Measurements from ENCODE around the gene APLNR. TPM values are rescaled to one million over a fixed set of nuclear protein-coding genes. Genes with fewer than 3 reads are reported as not detected.

The APLNR gene
- total and polyA plus RNA-seq, 2 of the 4 experiments (the other 2 are of a cell fraction) = not detected

DNA sequence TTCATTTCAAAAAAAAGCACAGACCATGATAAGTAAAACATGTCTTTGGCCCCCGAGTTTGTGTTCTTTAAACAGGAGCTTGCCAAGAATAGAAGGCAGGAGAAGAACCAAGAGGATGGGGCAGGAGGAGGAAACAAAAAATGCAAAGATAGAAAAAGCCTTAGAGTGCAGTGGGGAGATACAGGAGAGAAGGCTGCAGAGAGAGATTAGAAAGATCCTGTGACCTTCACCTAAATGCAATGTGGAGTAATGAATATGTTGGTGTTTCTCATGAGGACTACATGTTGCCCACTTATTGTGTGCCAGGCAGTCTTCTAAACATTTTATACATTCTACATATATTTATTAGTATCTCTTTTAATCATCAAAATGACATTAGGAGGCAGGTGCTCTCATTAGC is 2.3 kb upstream of the APLNR start:
- dilution Hi-C loops (cut with HindIII; ENCODE audit: low sequenced_read_pairs, unreplicated experiment) (no loop called here), in situ Hi-C loops (cut with MboI; ENCODE audit: low sequenced_read_pairs) (no loop called here), intact Hi-C loops (cut with micrococcal nuclease) (no loop called here)
- Histone ChIP-seq H3K18ac (ENCODE audit: low read depth, low read length) (no peak overlapping the region), H2AK5ac (ENCODE audit: low read depth, low read length) (no peak overlapping the region), H3K4me1 (ENCODE audit: control insufficient read depth, insufficient read depth, low read length) (no peaks in the 10 kb centered on the region), H3K27me3 (ENCODE audit: control insufficient read depth, insufficient read depth, low read length) (peaks cover 44% of the 10 kb centered on the region), H3K27ac (ENCODE audit: insufficient read depth, low read length) (no peak overlapping the region), H4K20me1 (ENCODE audit: insufficient read depth, low read length) (no peaks in the 10 kb centered on the region), H4K5ac (ENCODE audit: low read depth, low read length) (no peak overlapping the region), H2AFZ (replicated peaks; ENCODE audit: low read length, poor library complexity) (no peak overlapping the region), H3K56ac (ENCODE audit: extremely low read depth, insufficient read depth, low read length) (no peak overlapping the region), H3K14ac (replicated peaks; ENCODE audit: low read depth, low read length) (no peak overlapping the region), H3K36me3 (ENCODE audit: control insufficient read depth, insufficient read depth, low read length) (no peaks in the 10 kb centered on the region), H3K79me1 (ENCODE audit: low read depth in 1 of 2, low read length in 2 of 2) (no peaks in the 10 kb centered on the region), H2BK120ac (ENCODE audit: low read depth, low read length) (no peak overlapping the region), H4K91ac (ENCODE audit: insufficient read depth, low read depth, low read length) (no peak overlapping the region), H2BK5ac (ENCODE audit: low read depth, low read length, poor library complexity, severe bottlenecking) (no peak overlapping the region), H2BK20ac (ENCODE audit: low read depth, low read length) (no peak overlapping the region), H4K8ac (ENCODE audit: low read depth in 2 of 2, low read length in 2 of 2) (no peak overlapping the region), H3K4me2 (ENCODE audit: low read depth, low read length) (no peak overlapping the region), H3K9ac (ENCODE audit: low read depth, low read length) (no peak overlapping the region), H3K9me3 (ENCODE audit: control insufficient read depth, insufficient read depth, low read length) (no peaks in the 10 kb centered on the region), H2AK9ac (replicated peaks; ENCODE audit: low read depth, low read length, poor library complexity) (no peak overlapping the region), H2BK15ac (ENCODE audit: low read depth, low read length) (no peak overlapping the region), H3K9me1 (ENCODE audit: insufficient read depth, low read length) (peaks cover 2% of the 10 kb centered on the region; the same call in 1 of the 2 replicates), H3K23ac (ENCODE audit: low read depth, low read length) (no peak overlapping the region), H3K4ac (ENCODE audit: low read depth, low read length) (no peak overlapping the region), H3K4me3 (ENCODE audit: insufficient read depth, low read depth, low read length) (no peak overlapping the region)
- no peak for TF ChIP-seq CHD1 (IDR thresholded peaks at IDR 0.05; ENCODE audit: low read depth, low read length)
- no peak for TF ChIP-seq CEBPB (IDR thresholded peaks at IDR 0.05; ENCODE audit: low read depth, low read length)
- no peak for TF ChIP-seq SMC3 (IDR thresholded peaks at IDR 0.05; ENCODE audit: low read depth, low read length)
- TF ChIP-seq BHLHE40 (IDR thresholded peaks at IDR 0.05; ENCODE audit: low read depth, low read length) = no peak
- no peak for TF ChIP-seq RCOR1 (IDR thresholded peaks at IDR 0.05; ENCODE audit: insufficient replicate concordance, low read length)
- TF ChIP-seq NFE2L2 (IDR thresholded peaks at IDR 0.05; ENCODE audit: low read depth, low read length) = no peak
- TF ChIP-seq POLR2A (IDR thresholded peaks at IDR 0.05; ENCODE audit: low read depth, low read length) = no peak
- TF ChIP-seq, protein P1, sequence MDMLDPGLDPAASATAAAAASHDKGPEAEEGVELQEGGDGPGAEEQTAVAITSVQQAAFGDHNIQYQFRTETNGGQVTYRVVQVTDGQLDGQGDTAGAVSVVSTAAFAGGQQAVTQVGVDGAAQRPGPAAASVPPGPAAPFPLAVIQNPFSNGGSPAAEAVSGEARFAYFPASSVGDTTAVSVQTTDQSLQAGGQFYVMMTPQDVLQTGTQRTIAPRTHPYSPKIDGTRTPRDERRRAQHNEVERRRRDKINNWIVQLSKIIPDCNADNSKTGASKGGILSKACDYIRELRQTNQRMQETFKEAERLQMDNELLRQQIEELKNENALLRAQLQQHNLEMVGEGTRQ (IDR thresholded peaks at IDR 0.05; ENCODE audit: low read depth, low read length) = no peak
- TF ChIP-seq, protein P2, sequence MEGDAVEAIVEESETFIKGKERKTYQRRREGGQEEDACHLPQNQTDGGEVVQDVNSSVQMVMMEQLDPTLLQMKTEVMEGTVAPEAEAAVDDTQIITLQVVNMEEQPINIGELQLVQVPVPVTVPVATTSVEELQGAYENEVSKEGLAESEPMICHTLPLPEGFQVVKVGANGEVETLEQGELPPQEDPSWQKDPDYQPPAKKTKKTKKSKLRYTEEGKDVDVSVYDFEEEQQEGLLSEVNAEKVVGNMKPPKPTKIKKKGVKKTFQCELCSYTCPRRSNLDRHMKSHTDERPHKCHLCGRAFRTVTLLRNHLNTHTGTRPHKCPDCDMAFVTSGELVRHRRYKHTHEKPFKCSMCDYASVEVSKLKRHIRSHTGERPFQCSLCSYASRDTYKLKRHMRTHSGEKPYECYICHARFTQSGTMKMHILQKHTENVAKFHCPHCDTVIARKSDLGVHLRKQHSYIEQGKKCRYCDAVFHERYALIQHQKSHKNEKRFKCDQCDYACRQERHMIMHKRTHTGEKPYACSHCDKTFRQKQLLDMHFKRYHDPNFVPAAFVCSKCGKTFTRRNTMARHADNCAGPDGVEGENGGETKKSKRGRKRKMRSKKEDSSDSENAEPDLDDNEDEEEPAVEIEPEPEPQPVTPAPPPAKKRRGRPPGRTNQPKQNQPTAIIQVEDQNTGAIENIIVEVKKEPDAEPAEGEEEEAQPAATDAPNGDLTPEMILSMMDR (conservative IDR thresholded peaks at IDR 0.05; ENCODE audit: low read depth, low read length) = no peak
- no peak for TF ChIP-seq MAZ (IDR thresholded peaks at IDR 0.05; ENCODE audit: borderline replicate concordance, low read depth, low read length)
- TF ChIP-seq MXI1 (IDR thresholded peaks at IDR 0.05; ENCODE audit: borderline replicate concordance, low read depth, low read length) = no peak
- TF ChIP-seq FOS (IDR thresholded peaks at IDR 0.05; ENCODE audit: low read depth, low read length) = no peak
- TF ChIP-seq, protein P3, sequence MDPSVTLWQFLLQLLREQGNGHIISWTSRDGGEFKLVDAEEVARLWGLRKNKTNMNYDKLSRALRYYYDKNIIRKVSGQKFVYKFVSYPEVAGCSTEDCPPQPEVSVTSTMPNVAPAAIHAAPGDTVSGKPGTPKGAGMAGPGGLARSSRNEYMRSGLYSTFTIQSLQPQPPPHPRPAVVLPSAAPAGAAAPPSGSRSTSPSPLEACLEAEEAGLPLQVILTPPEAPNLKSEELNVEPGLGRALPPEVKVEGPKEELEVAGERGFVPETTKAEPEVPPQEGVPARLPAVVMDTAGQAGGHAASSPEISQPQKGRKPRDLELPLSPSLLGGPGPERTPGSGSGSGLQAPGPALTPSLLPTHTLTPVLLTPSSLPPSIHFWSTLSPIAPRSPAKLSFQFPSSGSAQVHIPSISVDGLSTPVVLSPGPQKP (IDR thresholded peaks at IDR 0.05; ENCODE audit: borderline replicate concordance, low read depth, low read length) = no peak
- TF ChIP-seq RFX5 (IDR thresholded peaks at IDR 0.05; ENCODE audit: low read depth, low read length) = no peak
- TF ChIP-seq RAD21 (IDR thresholded peaks at IDR 0.05; ENCODE audit: low read length) = no peak
- TF ChIP-seq MAFK (IDR thresholded peaks at IDR 0.05; ENCODE audit: low read depth, low read length) = no peak
- WGBS, 2 experiments (ENCODE audit: extremely low coverage in 2 of 2, insufficient read length in 1 of 2) = no CpG with 5 or more reads among the region's 1 CpG
- ATAC-seq (ENCODE audit: low read depth) = no peak
- CTCF ChIA-PET = interaction anchor here (1.5 kb wide), 1 partner anchor 10 kb away, joined by 5 read pairs; no protein-coding TSS in a partner anchor
- POLR2A ChIA-PET (ENCODE audit: unreplicated experiment) = no interaction called here
- no peak for DNase-seq
- no TSS peak for BruUV-seq (replicated peaks)

All from IMR-90 (cell line).